ENCODE measurements around the gene PEDS1.
"Not testable (repeated sequence)": the region's sequence is repeated elsewhere in the genome, so short reads cannot be mapped to it uniquely, and the experiment has no call there.

The PEDS1 gene

DNA sequence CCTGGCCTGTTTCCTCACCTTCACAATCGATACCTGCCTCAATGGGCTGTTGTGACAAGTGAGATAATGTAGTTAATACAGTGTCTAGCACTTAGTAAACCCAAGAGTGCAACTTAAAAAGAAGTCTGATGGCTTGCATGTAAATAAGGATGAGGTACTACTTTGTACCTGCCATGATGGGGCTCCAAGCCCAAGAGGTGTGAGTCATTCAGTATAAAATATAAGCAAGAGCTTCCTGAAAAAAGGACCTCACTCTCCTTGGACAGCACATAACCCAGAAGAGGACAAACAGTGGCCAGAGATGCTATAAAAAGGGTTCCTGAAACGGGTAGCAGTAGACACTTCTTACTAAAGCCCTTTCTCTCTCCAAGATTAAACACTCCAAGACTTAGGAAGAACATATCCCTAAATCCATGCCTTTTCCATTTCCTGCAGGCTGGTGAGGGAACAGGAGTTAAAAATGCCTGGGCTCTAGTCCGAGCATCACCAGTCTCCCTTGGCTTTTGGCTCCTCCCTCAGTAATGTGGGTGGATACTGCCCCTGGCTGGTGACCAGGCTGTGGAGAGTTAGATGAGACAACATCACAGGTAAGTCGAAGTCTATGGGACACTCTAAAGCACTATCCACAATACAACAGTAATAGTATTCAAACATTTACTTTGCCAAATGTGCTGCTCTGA, 44.8 kb downstream of the PEDS1 start:
- Histone ChIP-seq H3K27ac (peak overlapping the region in 1 of 2 donors; percentile 28), H3K9me3 (no peaks in the 10 kb centered on the region), H3K4me3 (no peak overlapping the region), H3K36me3 (no peaks in the 10 kb centered on the region), H3K27me3 (no peaks in the 10 kb centered on the region), H3K4me1 (peaks cover 0 to 83% (median 37%) of the 10 kb centered on the region in 4 donors)
- intact Hi-C loops (cut with DNase I; ENCODE audit: low total_unique reads): no loop called here
- DNase-seq: no peak
- TF ChIP-seq, protein P1, sequence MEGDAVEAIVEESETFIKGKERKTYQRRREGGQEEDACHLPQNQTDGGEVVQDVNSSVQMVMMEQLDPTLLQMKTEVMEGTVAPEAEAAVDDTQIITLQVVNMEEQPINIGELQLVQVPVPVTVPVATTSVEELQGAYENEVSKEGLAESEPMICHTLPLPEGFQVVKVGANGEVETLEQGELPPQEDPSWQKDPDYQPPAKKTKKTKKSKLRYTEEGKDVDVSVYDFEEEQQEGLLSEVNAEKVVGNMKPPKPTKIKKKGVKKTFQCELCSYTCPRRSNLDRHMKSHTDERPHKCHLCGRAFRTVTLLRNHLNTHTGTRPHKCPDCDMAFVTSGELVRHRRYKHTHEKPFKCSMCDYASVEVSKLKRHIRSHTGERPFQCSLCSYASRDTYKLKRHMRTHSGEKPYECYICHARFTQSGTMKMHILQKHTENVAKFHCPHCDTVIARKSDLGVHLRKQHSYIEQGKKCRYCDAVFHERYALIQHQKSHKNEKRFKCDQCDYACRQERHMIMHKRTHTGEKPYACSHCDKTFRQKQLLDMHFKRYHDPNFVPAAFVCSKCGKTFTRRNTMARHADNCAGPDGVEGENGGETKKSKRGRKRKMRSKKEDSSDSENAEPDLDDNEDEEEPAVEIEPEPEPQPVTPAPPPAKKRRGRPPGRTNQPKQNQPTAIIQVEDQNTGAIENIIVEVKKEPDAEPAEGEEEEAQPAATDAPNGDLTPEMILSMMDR (IDR thresholded peaks at IDR 0.05): no peak

DNA sequence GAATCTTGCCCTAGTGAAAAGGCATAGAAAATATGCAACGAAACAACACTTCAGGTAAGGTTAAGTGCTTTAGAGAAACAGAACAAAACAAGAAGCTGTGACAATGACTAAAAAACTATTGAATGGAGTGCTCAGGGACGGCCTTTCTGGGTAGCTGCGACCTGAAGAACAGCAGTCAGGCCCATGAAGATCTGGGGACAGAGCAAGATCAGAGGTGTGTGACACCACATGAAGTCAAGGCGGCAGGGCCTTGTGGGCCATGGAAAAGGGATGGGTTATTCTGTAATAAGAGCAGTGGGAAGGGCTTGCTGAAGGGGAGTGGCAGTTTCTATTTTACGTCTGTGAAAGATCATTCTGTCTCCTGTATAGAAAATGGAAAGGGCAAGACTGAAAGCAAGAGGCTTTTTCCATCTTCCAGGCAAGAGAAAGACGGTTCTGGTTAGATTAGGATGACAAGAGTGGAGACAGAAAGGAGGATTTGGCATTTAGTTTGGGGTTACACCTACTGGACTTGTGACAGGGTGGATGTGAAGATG, 45.7 kb downstream of the PEDS1 start:
- Histone ChIP-seq H3K4me3 (no peak overlapping the region), H3K9me3 (no peaks in the 10 kb centered on the region), H3K27me3 (no peaks in the 10 kb centered on the region), H3K27ac (peak overlapping the region in 1 of 2 donors; percentile 28), H3K4me1 (peaks cover 0 to 86% (median 37%) of the 10 kb centered on the region in 4 donors), H3K36me3 (no peaks in the 10 kb centered on the region)
- TF ChIP-seq, protein P1 (IDR thresholded peaks at IDR 0.05): no peak
- intact Hi-C loops (cut with DNase I; ENCODE audit: low total_unique reads): no loop called here
- no peak for DNase-seq

DNA sequence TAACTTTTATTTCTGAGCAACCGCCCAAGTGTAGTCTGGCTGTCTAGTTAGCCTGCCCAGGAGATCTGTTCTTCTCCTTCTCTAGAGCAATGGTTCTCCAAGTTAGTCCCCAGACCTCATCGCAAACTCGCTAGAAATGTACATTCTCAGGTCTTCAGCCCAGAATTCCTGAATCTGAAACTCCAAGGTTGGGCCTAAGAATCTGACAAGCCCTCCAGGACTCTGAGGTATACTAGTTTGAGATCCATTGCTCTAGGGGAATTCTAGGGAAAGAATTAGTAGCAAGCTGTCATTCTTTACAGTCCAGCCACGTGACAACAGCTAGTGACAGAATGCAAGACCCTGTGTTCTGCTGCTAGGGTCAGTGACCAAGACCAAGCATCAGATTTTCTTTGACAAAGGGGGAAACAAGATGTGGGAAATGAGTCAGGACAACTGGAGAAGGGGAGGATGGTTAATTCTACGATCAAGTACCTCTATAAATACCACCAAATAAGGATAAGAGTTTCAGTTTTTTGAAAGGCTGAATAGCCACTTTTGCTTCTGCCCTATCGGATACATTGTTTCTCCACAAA, 46.4 kb downstream of the PEDS1 start:
- H3K4me3 ChIP-seq: no peak overlapping the region
- no peaks in the 10 kb centered on the region for H3K9me3 ChIP-seq
- H3K36me3 ChIP-seq: no peaks in the 10 kb centered on the region
- H3K27me3 ChIP-seq: no peaks in the 10 kb centered on the region
- peak overlapping the region in 1 of 2 donors; percentile 28 for H3K27ac ChIP-seq
- no peak for DNase-seq
- peaks cover 0 to 92% (median 37%) of the 10 kb centered on the region in 4 donors for H3K4me1 ChIP-seq
- TF ChIP-seq, protein P1 (IDR thresholded peaks at IDR 0.05): no peak
- intact Hi-C loops (cut with DNase I; ENCODE audit: low total_unique reads): no loop called here

DNA sequence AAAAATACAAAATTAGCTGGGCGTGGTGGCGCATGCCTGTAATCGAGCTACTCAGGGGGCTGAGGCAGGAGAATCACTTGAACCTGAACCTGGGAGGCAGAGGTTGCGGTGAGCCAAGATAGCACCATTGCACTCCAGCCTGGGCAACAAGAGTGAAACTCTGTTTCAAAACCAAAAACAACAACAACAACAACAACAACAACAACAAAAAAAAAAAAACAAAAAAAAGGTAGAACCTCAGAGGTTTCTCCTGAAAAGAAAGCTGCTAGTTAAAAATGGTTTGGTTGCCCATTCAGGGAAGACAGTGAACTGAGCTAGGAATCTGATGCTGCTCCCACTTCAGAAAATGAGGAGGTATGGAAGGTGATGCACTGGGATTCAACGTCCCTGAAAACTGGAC, 46.9 kb downstream of the PEDS1 start:
- H3K36me3 ChIP-seq; DNase-seq; H3K27me3 ChIP-seq; H3K9me3 ChIP-seq; H3K4me3 ChIP-seq; intact Hi-C loops (cut with DNase I; ENCODE audit: low total_unique reads): not testable (repeated sequence)
- H3K4me1 ChIP-seq: peaks cover 0 to 92% (median 35%) of the 10 kb centered on the region in 4 donors
- peak overlapping the region in 1 of 2 donors; percentile 28 for H3K27ac ChIP-seq

All from tibial artery (tissue), 4 donors.